ENCODE results near the gene PPP1R13B. TPM values are rescaled to one million over a fixed set of nuclear protein-coding genes. Genes with fewer than 3 reads are reported as not detected.

The PPP1R13B gene
- total RNA-seq, 6 experiments from 2014 or later = 5.1 to 6.2 (median 5.5) TPM

GRCh38 chr14:103871596-103872480 is 24.5 kb upstream of the PPP1R13B start:
- Mint-ChIP-seq H3K4me3 (no peak overlapping the region), H3K36me3 (ENCODE audit: low read depth) (no peaks in the 10 kb centered on the region), H3K4me1 (ENCODE audit: low read depth) (no peaks in the 10 kb centered on the region), H3K27me3 (ENCODE audit: insufficient read depth) (peaks cover 5% of the 10 kb centered on the region), H3K9me3 (no peaks in the 10 kb centered on the region), H3K27ac (no peak overlapping the region)
- DNase-seq = no peak
- no peak for TF ChIP-seq CTCF (IDR thresholded peaks at IDR 0.05)

GRCh38 chr14:103870891-103871595 is 23.7 kb upstream of the PPP1R13B start:
- TF ChIP-seq CTCF (IDR thresholded peaks at IDR 0.05) = no peak
- Mint-ChIP-seq H3K27me3 (ENCODE audit: insufficient read depth) (peaks cover 5% of the 10 kb centered on the region), H3K4me3 (no peak overlapping the region)

DNA sequence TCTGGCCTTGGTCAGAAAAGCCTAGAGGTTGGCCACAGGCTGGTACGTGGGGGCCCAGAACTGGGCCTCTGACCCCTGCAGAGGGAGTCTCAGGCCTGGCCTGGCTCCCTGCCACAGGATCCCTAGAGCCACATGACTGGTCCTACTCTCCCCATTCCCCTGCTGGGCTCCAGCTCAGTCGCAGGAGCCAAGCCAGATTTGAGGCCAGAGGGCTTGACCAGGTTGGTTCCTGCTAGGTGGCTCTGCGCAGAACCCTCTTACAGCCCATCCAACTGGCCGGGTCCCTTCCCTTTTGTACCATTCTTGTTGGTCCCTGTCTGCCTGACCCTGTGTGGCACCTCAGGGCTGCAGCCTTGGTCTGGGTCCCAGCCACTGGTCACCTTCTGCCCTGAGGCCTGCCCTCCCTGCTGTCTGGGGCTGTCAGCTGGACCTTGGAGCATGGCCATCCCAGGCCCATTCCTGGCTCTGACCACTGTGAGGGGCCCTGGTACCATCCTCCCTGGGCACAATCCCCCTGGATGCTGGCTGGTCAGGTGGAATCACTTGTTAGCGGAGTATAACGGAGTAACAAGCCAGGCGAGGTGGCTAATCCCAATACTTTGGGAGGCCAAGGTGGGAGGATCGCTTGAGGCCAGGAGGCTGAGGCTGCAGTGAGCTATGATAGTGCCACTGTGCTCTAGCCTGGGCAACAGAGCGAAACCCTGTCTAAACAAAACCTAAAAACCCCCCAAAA is 22.9 kb upstream of the PPP1R13B start:
- TF ChIP-seq CTCF (IDR thresholded peaks at IDR 0.05) = no peak
- H3K4me3 Mint-ChIP-seq = no peak overlapping the region
- H3K27me3 Mint-ChIP-seq (ENCODE audit: insufficient read depth) = peaks cover 5% of the 10 kb centered on the region
- H3K27ac Mint-ChIP-seq = no peak overlapping the region
- H3K36me3 Mint-ChIP-seq (ENCODE audit: low read depth) = no peaks in the 10 kb centered on the region
- no peaks in the 10 kb centered on the region for H3K4me1 Mint-ChIP-seq (ENCODE audit: low read depth)
- no peak for DNase-seq
- no peaks in the 10 kb centered on the region for H3K9me3 Mint-ChIP-seq

More at GRCh38 chr14:103870891-103871595, 23.7 kb upstream of the PPP1R13B start:
- Mint-ChIP-seq H3K4me1 (ENCODE audit: low read depth) (no peaks in the 10 kb centered on the region), H3K9me3 (no peaks in the 10 kb centered on the region), H3K36me3 (ENCODE audit: low read depth) (no peaks in the 10 kb centered on the region), H3K27ac (no peak overlapping the region)
- no peak for DNase-seq

GRCh38 chr14:103869406-103870143 is 22.2 kb upstream of the PPP1R13B start:
- Mint-ChIP-seq H3K27ac (no peak overlapping the region), H3K27me3 (ENCODE audit: insufficient read depth) (peaks cover 2% of the 10 kb centered on the region; the same call in 1 of the 2 replicates), H3K36me3 (ENCODE audit: low read depth) (no peaks in the 10 kb centered on the region), H3K4me3 (no peak overlapping the region), H3K9me3 (no peaks in the 10 kb centered on the region), H3K4me1 (ENCODE audit: low read depth) (no peaks in the 10 kb centered on the region)
- DNase-seq = no peak
- no peak for TF ChIP-seq CTCF (IDR thresholded peaks at IDR 0.05)
